ENCODE measurements around the gene UBXN2A.

The UBXN2A gene

GRCh38 chr2:23994567-23994966, 54.3 kb downstream of the UBXN2A start:
- H3K4me2 ChIP-seq (ENCODE audit: low read length) = no peak overlapping the region
- no peaks in the 10 kb centered on the region for H4K20me1 ChIP-seq (ENCODE audit: insufficient read depth, low read length)
- H3K36me3 ChIP-seq (ENCODE audit: insufficient read depth, low read length) = peaks cover under 1% of the 10 kb centered on the region; the same call in 1 of the 2 replicates
- H3K9me2 ChIP-seq (ENCODE audit: low read depth, low read length) = no peaks in the 10 kb centered on the region
- H3K9ac ChIP-seq (ENCODE audit: low read length) = no peak overlapping the region
- no peaks in the 10 kb centered on the region for H3K4me1 ChIP-seq (ENCODE audit: insufficient read depth, low read length, severe bottlenecking)
- no peaks in the 10 kb centered on the region for H3K79me2 ChIP-seq (ENCODE audit: insufficient read depth, low read length)
- no peak overlapping the region for H2AFZ ChIP-seq (ENCODE audit: low read length)
- TF ChIP-seq, protein P1, sequence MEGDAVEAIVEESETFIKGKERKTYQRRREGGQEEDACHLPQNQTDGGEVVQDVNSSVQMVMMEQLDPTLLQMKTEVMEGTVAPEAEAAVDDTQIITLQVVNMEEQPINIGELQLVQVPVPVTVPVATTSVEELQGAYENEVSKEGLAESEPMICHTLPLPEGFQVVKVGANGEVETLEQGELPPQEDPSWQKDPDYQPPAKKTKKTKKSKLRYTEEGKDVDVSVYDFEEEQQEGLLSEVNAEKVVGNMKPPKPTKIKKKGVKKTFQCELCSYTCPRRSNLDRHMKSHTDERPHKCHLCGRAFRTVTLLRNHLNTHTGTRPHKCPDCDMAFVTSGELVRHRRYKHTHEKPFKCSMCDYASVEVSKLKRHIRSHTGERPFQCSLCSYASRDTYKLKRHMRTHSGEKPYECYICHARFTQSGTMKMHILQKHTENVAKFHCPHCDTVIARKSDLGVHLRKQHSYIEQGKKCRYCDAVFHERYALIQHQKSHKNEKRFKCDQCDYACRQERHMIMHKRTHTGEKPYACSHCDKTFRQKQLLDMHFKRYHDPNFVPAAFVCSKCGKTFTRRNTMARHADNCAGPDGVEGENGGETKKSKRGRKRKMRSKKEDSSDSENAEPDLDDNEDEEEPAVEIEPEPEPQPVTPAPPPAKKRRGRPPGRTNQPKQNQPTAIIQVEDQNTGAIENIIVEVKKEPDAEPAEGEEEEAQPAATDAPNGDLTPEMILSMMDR (IDR thresholded peaks at IDR 0.05; ENCODE audit: low read length) = no peak
- TF ChIP-seq EZH2 (IDR thresholded peaks at IDR 0.05; ENCODE audit: borderline replicate concordance, low read length) = no peak
- no peak overlapping the region for H3K27ac ChIP-seq (ENCODE audit: low read depth, low read length, poor library complexity, severe bottlenecking)
- no peak overlapping the region for H3K4me3 ChIP-seq (ENCODE audit: low read depth, low read length, poor library complexity, severe bottlenecking)
- H3K27me3 ChIP-seq (ENCODE audit: insufficient read depth, low read length) = no peaks in the 10 kb centered on the region
- H3K9me3 ChIP-seq (ENCODE audit: low read length) = no peaks in the 10 kb centered on the region
- H3F3A ChIP-seq (ENCODE audit: insufficient read depth, low read length) = no peaks in the 10 kb centered on the region

DNA sequence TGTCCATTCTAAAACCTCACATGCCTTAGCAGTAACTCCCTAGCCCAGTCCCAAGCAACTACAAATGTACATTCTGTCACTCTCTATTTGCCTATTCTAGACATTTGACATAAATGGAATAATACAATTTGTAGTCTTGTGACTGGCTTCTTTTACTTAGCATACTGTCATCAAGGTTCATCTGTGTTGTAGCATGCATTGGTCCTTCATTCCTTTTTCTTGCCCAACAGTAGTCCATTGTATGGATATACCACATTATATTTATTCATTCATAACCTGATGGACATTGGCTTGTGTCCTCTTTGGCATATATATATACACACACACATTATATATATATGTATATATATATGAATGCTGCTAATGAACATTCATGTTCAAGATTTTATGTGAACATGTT, 67.4 kb downstream of the UBXN2A start:
- Histone ChIP-seq H3K79me2 (ENCODE audit: insufficient read depth, low read length) (no peaks in the 10 kb centered on the region), H3K27ac (ENCODE audit: low read depth, low read length, poor library complexity, severe bottlenecking) (no peak overlapping the region), H4K20me1 (ENCODE audit: insufficient read depth, low read length) (no peaks in the 10 kb centered on the region), H2AFZ (ENCODE audit: low read length) (no peak overlapping the region), H3K4me3 (ENCODE audit: low read depth, low read length, poor library complexity, severe bottlenecking) (no peak overlapping the region), H3K9me3 (ENCODE audit: low read length) (no peaks in the 10 kb centered on the region), H3K9ac (ENCODE audit: low read length) (no peak overlapping the region), H3K9me2 (ENCODE audit: low read depth, low read length) (no peaks in the 10 kb centered on the region), H3K36me3 (ENCODE audit: insufficient read depth, low read length) (no peaks in the 10 kb centered on the region), H3K4me1 (ENCODE audit: insufficient read depth, low read length, severe bottlenecking) (no peaks in the 10 kb centered on the region), H3F3A (ENCODE audit: insufficient read depth, low read length) (no peaks in the 10 kb centered on the region), H3K27me3 (ENCODE audit: insufficient read depth, low read length) (peaks cover 3% of the 10 kb centered on the region; the same call in 1 of the 2 replicates), H3K4me2 (ENCODE audit: low read length) (no peak overlapping the region)
- TF ChIP-seq, protein P1 (IDR thresholded peaks at IDR 0.05; ENCODE audit: low read length) = no peak
- TF ChIP-seq EZH2 (IDR thresholded peaks at IDR 0.05; ENCODE audit: borderline replicate concordance, low read length) = no peak

- H3K9ac ChIP-seq (ENCODE audit: low read length) = no peak overlapping the region
- no peaks in the 10 kb centered on the region for H4K20me1 ChIP-seq (ENCODE audit: insufficient read depth, low read length)
- H3K27me3 ChIP-seq (ENCODE audit: insufficient read depth, low read length) = peaks cover 3% of the 10 kb centered on the region; the same call in 1 of the 2 replicates
- no peak overlapping the region for H3K4me2 ChIP-seq (ENCODE audit: low read length)
- H3K4me1 ChIP-seq (ENCODE audit: insufficient read depth, low read length, severe bottlenecking) = no peaks in the 10 kb centered on the region
- no peaks in the 10 kb centered on the region for H3K79me2 ChIP-seq (ENCODE audit: insufficient read depth, low read length)
- TF ChIP-seq EZH2 (IDR thresholded peaks at IDR 0.05; ENCODE audit: borderline replicate concordance, low read length) = no peak
- TF ChIP-seq, protein P1 (IDR thresholded peaks at IDR 0.05; ENCODE audit: low read length) = no peak
- no peaks in the 10 kb centered on the region for H3F3A ChIP-seq (ENCODE audit: insufficient read depth, low read length)
- H3K4me3 ChIP-seq (ENCODE audit: low read depth, low read length, poor library complexity, severe bottlenecking) = no peak overlapping the region
- no peaks in the 10 kb centered on the region for H3K36me3 ChIP-seq (ENCODE audit: insufficient read depth, low read length)
- no peak overlapping the region for H3K27ac ChIP-seq (ENCODE audit: low read depth, low read length, poor library complexity, severe bottlenecking)
- H2AFZ ChIP-seq (ENCODE audit: low read length) = no peak overlapping the region
- H3K9me2 ChIP-seq (ENCODE audit: low read depth, low read length) = no peaks in the 10 kb centered on the region
- no peaks in the 10 kb centered on the region for H3K9me3 ChIP-seq (ENCODE audit: low read length)
Measured at GRCh38 chr2:24008672-24009366, 68.6 kb downstream of the UBXN2A start.

Measured in OCI-LY1 (cell line).